ENCODE results near the gene PEMT. TPM values are rescaled to one million over a fixed set of nuclear protein-coding genes. Genes with fewer than 3 reads are reported as not detected.

The PEMT gene
- total and polyA plus RNA-seq, 2 experiments from 2014 or later: 54.8 to 55.2 TPM

GRCh38 chr17:17494499-17494869, 97.0 kb downstream of the PEMT start (continued):
- TF ChIP-seq CTCF (conservative IDR thresholded peaks at IDR 0.05; ENCODE audit: low read depth in 2 of 2) (no peak), ZNF114 (CRISPR knock-in tag; IDR thresholded peaks at IDR 0.05) (no peak), REST (IDR thresholded peaks at IDR 0.05; ENCODE audit: unreplicated experiment) (no peak)

GRCh38 chr17:17493986-17494466, 97.5 kb downstream of the PEMT start:
- H3K4me2 ChIP-seq: peak overlapping the region; percentile 96

More at GRCh38 chr17:17493986-17494466, 97.5 kb downstream of the PEMT start:
- Histone ChIP-seq H3K27me3 (ENCODE audit: insufficient read depth) (peaks cover 25% of the 10 kb centered on the region), H4K20me1 (replicated peaks; ENCODE audit: insufficient read depth) (peaks cover 27% of the 10 kb centered on the region; the same call in 1 of the 2 replicates), H3K9me2 (ENCODE audit: insufficient read depth) (no peaks in the 10 kb centered on the region), H3K79me2 (replicated peaks; ENCODE audit: insufficient read depth) (no peaks in the 10 kb centered on the region), H2AFZ (no peak overlapping the region), H3K4me3 (peak overlapping the region; percentile 91), H3K4me1 (ENCODE audit: insufficient read depth) (peaks cover 29% of the 10 kb centered on the region), H3F3A (replicated peaks; ENCODE audit: low read depth) (peaks cover 3% of the 10 kb centered on the region), H3K36me3 (ENCODE audit: insufficient read depth) (no peaks in the 10 kb centered on the region), H3K27ac (ENCODE audit: low read depth) (no peak overlapping the region)
- Mint-ChIP-seq H3K27me3 (ENCODE audit: insufficient read depth, low read depth, poor library complexity) (peaks cover 35% of the 10 kb centered on the region), H3K9me3 (no peaks in the 10 kb centered on the region; the same call in 2 of the 3 replicates), H3K27ac (no peak overlapping the region), H3K4me1 (peaks cover 37% of the 10 kb centered on the region), H3K36me3 (ENCODE audit: low read depth) (peaks cover 19% of the 10 kb centered on the region; the same call in 2 of the 3 replicates), H3K4me3 (peak overlapping the region; percentile 65)
- DNase-seq (ENCODE audit: low spot score) (no peak), ATAC-seq (no peak)
- no peak for TF ChIP-seq REST (IDR thresholded peaks at IDR 0.05; ENCODE audit: unreplicated experiment)
- TF ChIP-seq JUNB (IDR thresholded peaks at IDR 0.05; ENCODE audit: unreplicated experiment): no peak
- no peak for TF ChIP-seq CREB1 (CRISPR knock-in tag; IDR thresholded peaks at IDR 0.05; ENCODE audit: low read depth)
